HUES48 (cell line): ENCODE results near the gene DPH6.
A peak's percentile ranks its signal among the peaks of the same experiment; 100 is the strongest.

ENCODE experiments used
- H3K27ac ChIP-seq: one replicate; pipeline ENCODE4 v1.7.0; 2013; ENCODE audit warnings: low read depth, low read length, inconsistent platforms
- H3K27me3 ChIP-seq: 2 replicates; pipeline ENCODE4 v1.6.1; 2013; ENCODE audit warnings: mild to moderate bottlenecking, low read length; ENCODE audit not compliant: control insufficient read depth, insufficient read depth
- H3K36me3 ChIP-seq: 2 replicates; pipeline ENCODE4 v1.6.1; 2013; ENCODE audit warnings: low read length; ENCODE audit not compliant: control insufficient read depth, insufficient read depth
- H3K4me1 ChIP-seq: 2 replicates; pipeline ENCODE4 v1.6.1; 2013; ENCODE audit warnings: mild to moderate bottlenecking, low read length; ENCODE audit not compliant: control insufficient read depth, insufficient read depth
- H3K4me3 ChIP-seq: 2 replicates; pipeline ENCODE4 v1.5.1; 2013; ENCODE audit warnings: mild to moderate bottlenecking, low read depth, low read length
- H3K9ac ChIP-seq: 2 replicates; pipeline ENCODE4 v1.6.1; 2013; ENCODE audit warnings: mild to moderate bottlenecking, low read depth, low read length, moderate library complexity
- H3K9me3 ChIP-seq: 2 replicates; pipeline ENCODE4 v1.6.1; 2013; ENCODE audit warnings: low read length; ENCODE audit not compliant: control insufficient read depth, insufficient read depth

DPH6 gene

GRCh38 chr15:35560258-35560657 is 14.3 kb upstream of the DPH6 start:
- Histone ChIP-seq H3K27me3 (no peaks in the 10 kb centered on the region), H3K9me3 (no peaks in the 10 kb centered on the region), H3K36me3 (no peaks in the 10 kb centered on the region), H3K4me1 (no peaks in the 10 kb centered on the region), H3K4me3 (no peak overlapping the region), H3K27ac (no peak overlapping the region), H3K9ac (no peak overlapping the region)

- Histone ChIP-seq H3K4me1 (no peaks in the 10 kb centered on the region), H3K9me3 (no peaks in the 10 kb centered on the region), H3K27me3 (no peaks in the 10 kb centered on the region), H3K4me3 (no peak overlapping the region), H3K36me3 (no peaks in the 10 kb centered on the region), H3K27ac (no peak overlapping the region), H3K9ac (no peak overlapping the region)
Observed at GRCh38 chr15:35559683-35560082, 13.7 kb upstream of the DPH6 start.

GRCh38 chr15:35557544-35557943 is 11.6 kb upstream of the DPH6 start:
- H3K4me3 ChIP-seq: no peak overlapping the region
- no peaks in the 10 kb centered on the region for H3K9me3 ChIP-seq
- H3K36me3 ChIP-seq: no peaks in the 10 kb centered on the region
- no peak overlapping the region for H3K27ac ChIP-seq
- H3K27me3 ChIP-seq: no peaks in the 10 kb centered on the region
- H3K4me1 ChIP-seq: peaks cover 6% of the 10 kb centered on the region; the same call in 1 of the 2 replicates
- no peak overlapping the region for H3K9ac ChIP-seq

- Histone ChIP-seq H3K27ac (no peak overlapping the region), H3K9ac (no peak overlapping the region), H3K36me3 (no peaks in the 10 kb centered on the region)
Observed at GRCh38 chr15:35557012-35557411, 11.0 kb upstream of the DPH6 start.

GRCh38 chr15:35555244-35555643 is 9.3 kb upstream of the DPH6 start:
- H3K9ac ChIP-seq: no peak overlapping the region
- H3K27ac ChIP-seq: no peak overlapping the region
- H3K27me3 ChIP-seq: no peaks in the 10 kb centered on the region
- no peaks in the 10 kb centered on the region for H3K36me3 ChIP-seq
- no peaks in the 10 kb centered on the region for H3K9me3 ChIP-seq
- H3K4me1 ChIP-seq: peaks cover 13% of the 10 kb centered on the region
- no peak overlapping the region for H3K4me3 ChIP-seq

More at GRCh38 chr15:35557012-35557411, 11.0 kb upstream of the DPH6 start:
- Histone ChIP-seq H3K9me3 (no peaks in the 10 kb centered on the region), H3K27me3 (no peaks in the 10 kb centered on the region), H3K4me3 (no peak overlapping the region), H3K4me1 (peaks cover 6% of the 10 kb centered on the region; the same call in 1 of the 2 replicates)

GRCh38 chr15:35550957-35551356 is 5.0 kb upstream of the DPH6 start:
- Histone ChIP-seq H3K4me3 (no peak overlapping the region), H3K27me3 (no peaks in the 10 kb centered on the region), H3K9ac (no peak overlapping the region), H3K27ac (no peak overlapping the region), H3K36me3 (no peaks in the 10 kb centered on the region), H3K9me3 (no peaks in the 10 kb centered on the region), H3K4me1 (peaks cover 50% of the 10 kb centered on the region)

GRCh38 chr15:35549567-35549966 is 3.6 kb upstream of the DPH6 start:
- H3K36me3 ChIP-seq: no peaks in the 10 kb centered on the region
- no peaks in the 10 kb centered on the region for H3K27me3 ChIP-seq
- H3K4me1 ChIP-seq: peaks cover 51% of the 10 kb centered on the region
- H3K9me3 ChIP-seq: no peaks in the 10 kb centered on the region
- H3K4me3 ChIP-seq: 0 out of 2 replicates have a peak overlapping the region, but pooled peaks have one; percentile 9
- H3K9ac ChIP-seq: no peak overlapping the region
- H3K27ac ChIP-seq: peak overlapping the region; percentile 89

- Histone ChIP-seq H3K27me3 (no peaks in the 10 kb centered on the region), H3K4me3 (peak overlapping the region; percentile 70), H3K4me1 (peaks cover 47% of the 10 kb centered on the region), H3K9me3 (no peaks in the 10 kb centered on the region), H3K9ac (0 out of 2 replicates have a peak overlapping the region, but pooled peaks have one; percentile 3), H3K27ac (peak overlapping the region; percentile 89), H3K36me3 (no peaks in the 10 kb centered on the region)
Observed at GRCh38 chr15:35548435-35548834, 2.5 kb upstream of the DPH6 start.

GRCh38 chr15:35547775-35548364 is 1.9 kb upstream of the DPH6 start:
- H3K27ac ChIP-seq: peak overlapping the region; percentile 89
- no peaks in the 10 kb centered on the region for H3K27me3 ChIP-seq
- no peak overlapping the region for H3K9ac ChIP-seq
- peak overlapping the region; percentile 70 for H3K4me3 ChIP-seq
- H3K36me3 ChIP-seq: no peaks in the 10 kb centered on the region
- peaks cover 47% of the 10 kb centered on the region for H3K4me1 ChIP-seq
- no peaks in the 10 kb centered on the region for H3K9me3 ChIP-seq

GRCh38 chr15:35546511-35547381 is 781 bp upstream of the DPH6 start:
- peaks cover 47% of the 10 kb centered on the region for H3K4me1 ChIP-seq
- no peaks in the 10 kb centered on the region for H3K27me3 ChIP-seq
- no peaks in the 10 kb centered on the region for H3K9me3 ChIP-seq
- peak overlapping the region; percentile 92 for H3K9ac ChIP-seq
- H3K36me3 ChIP-seq: peaks cover 2% of the 10 kb centered on the region; the same call in 1 of the 2 replicates
- H3K27ac ChIP-seq: peak overlapping the region; percentile 98
- H3K4me3 ChIP-seq: peak overlapping the region; percentile 70

- Histone ChIP-seq H3K9me3 (no peaks in the 10 kb centered on the region), H3K4me1 (peaks cover 41% of the 10 kb centered on the region), H3K27me3 (no peaks in the 10 kb centered on the region), H3K36me3 (peaks cover 4% of the 10 kb centered on the region; the same call in 1 of the 2 replicates), H3K27ac (peak overlapping the region; percentile 98), H3K9ac (peak overlapping the region; percentile 92), H3K4me3 (peak overlapping the region; percentile 70)
Observed at GRCh38 chr15:35545316-35545823, 595 bp downstream of the DPH6 start.
